GM19240 (cell line): ENCODE data around the gene ANKRD37.

ENCODE experiments used
- DNase-seq: peaks from one replicate; pipeline ENCODE4 v3.0.0; 2011; ENCODE audit warnings: low spot score; ENCODE audit not compliant: insufficient read length

The ANKRD37 gene

DNA sequence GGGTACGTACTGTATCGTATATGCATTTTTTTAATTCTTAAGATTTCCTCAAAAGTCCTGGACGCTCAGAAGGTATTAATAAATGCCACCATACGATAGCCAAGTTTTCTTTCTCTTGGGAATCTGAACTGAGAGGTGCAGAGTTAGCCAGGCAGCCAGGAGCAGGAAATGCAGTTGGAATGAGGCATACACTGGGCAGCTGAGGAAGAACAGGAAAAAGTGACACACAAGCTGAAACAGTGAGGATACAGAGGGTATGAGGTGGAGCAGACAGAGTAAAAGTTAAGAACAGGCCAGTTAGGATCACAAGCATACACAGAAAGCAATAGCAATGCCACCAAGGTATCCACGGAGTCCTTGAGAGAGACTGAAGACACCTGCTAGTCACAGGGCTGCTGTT is 15.8 kb downstream of the ANKRD37 start:
- DNase-seq = no peak

DNA sequence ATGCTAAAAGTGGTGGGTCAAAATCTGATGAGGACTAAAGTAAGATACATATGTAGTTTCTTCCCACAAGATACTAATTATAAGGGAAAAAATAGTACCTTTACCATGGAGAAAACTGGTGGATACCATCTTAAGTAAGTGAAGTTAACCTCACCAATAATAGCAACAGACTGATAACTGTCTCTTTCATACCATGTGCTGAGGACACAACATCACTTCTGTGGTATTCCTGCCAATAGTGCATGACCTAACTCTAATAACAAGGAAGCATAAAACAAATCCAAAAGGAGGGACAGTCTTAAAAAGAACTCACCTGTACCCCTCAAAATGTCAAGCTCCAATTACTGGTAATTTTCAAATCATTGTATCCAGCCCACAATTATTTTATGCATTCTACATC is 20.3 kb downstream of the ANKRD37 start:
- no peak for DNase-seq

DNA sequence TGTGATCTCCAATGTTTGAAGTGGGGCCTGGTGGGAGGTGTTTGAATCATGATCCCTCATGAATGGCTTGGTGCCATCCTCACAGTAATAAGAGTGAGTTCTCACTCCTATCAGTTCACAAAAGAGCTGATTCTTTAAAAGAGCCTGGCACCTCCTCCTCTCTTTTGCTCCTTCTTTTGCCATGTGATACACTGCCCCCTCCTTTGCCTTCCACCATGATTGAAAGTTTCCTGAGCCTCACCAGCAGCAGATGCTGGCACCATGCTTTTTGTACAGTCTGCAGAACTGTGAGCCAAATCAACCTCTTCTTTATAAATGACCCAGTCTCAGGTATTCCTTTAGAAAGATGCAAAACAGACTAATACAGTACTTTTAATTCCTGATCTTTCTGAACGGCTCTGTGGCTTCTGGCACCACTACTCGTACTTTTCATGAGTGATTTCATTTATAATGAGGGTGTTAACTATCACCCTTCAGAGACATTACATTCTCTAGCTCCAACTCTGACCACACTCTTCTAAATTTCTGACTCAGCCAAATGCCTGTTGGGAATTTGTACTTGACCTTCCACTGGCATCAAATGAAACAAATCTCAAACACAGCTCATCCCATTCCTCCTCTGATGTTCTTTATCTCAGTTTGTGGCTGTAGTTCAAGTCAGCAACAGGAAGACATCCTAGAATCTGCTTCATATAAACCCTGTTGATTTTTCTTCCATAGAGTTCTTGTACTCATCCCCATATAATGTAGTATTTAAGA is 24.9 kb downstream of the ANKRD37 start:
- no peak for DNase-seq

DNA sequence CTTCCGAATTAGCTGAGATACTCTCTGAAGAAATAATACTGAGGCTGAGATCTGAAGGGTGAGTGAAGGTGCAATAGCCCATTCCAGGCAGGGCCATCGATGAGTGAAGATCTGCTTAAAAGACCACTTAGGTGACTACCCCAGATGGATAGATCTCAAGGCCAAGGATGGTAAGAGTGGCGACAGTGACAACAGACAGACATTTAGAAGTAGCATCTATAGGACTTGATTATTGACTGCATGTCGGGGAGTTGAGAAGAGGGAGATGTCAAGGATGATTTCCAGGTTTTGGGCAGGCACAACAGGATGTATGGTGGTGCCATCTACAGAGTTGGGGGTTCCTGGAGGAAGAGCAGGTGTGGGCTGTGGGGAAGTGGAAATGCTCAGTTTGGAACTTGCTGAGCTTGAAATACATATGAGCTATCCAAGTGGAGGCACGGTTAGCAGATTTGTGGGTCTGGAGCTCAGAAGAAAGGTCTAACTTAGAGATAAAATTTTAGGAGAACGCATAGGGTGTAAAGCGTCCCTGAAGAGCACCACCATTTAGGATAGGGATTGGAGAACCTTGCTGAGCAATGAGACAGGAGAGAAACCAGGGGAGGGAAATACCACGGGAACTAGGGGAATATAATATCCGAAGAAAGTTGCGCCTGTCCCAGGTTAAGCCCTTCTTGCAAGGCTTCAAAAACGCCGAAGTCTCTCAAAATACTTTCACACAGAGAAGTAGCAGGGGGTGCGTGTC is 28.4 kb downstream of the ANKRD37 start:
- no peak for DNase-seq

DNA sequence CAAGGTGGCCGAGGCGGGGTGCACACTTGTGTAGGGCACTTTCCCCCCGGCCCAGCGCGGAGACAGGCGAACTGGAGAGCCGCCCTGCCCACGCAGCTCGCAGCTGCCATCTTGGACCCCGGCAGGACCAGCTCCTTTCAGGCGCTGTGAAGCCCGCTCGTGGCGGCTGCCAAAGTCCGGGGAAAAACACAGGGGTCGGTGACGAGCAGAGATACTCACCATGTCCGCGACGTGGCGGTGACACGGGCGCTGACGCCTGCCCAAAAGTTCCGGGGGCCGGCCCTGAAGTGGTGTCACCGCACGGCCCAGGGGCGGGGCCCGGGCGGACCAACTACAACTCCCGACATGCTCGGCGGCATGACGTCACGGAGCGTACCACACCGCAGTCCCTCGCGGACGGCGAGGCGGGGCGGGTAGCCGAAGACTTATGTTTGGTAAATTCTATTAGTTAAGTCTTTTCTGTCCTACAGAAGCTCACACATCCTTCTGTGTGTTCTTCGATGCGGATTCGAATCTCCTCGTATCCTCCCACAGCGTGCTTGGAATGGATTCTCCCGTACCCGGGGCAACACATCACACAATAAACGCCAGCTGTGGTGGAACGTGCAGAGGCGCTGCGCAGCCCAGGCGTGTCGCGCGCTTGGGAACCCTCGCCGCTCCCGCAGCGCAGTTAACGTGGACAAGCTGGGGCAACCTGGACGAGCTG is 29.2 kb downstream of the ANKRD37 start, which contains the start of gene UFSP2:
Gene UFSP2 (minus strand): TSS at position 318 of the 706 bp plus-strand sequence. CDS start 96 bp downstream, at position 222.
- peak; percentile 43 for DNase-seq

DNA sequence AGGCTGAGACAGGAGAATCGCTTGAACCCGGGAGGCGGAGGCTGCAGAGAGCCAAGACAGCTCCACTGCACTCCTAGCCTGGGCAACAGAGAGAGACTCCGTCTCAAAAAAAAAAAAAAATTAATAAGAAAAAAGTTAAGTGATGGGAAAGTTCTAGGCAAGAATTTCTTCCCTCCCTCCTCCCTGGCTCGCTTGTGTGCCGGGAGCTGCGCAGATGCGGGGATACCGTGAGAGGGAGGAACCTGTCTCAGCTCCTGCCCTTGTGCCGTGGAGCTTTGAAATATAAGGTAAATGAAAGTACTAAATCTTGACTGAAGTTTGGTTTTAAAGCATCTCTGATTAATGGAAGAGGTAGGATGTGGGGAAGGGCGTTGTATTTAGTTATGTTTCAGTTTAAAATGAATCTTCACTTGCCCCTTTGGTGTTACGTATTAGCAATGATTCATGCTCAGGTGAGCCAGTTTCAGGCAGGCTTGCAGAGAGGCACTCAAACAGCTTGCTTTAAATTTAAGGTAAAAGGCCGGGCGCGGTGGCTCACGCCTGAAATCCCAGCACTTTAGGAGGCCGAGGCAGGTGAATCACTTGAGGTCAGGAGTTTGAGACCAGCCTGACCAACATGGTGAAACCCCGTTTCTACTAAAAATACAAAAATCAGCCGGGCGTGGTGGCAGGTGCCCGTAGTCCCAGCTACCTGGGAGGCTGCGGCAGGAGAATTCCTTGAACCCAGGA is 30.5 kb downstream of the ANKRD37 start:
- DNase-seq = no peak

DNA sequence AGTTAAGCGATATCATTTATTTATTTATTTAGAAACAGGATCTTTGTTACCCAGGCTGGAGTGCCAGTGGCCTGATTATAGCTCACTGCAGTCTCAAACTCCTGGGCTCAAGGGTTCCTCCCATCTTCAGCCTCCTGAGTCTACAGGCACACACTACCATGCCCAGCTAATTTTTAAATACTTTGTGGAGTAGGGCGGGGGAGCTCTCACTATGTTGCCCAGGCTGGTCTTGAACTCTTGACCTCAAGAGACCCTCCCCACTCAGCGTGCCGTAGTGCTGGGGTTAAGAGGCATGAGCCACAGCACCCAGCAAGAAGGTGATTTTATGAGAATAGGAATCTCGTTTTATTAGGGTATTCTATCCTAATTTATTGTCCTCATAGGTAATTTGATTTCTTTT is 33.0 kb downstream of the ANKRD37 start:
- no peak for DNase-seq

DNA sequence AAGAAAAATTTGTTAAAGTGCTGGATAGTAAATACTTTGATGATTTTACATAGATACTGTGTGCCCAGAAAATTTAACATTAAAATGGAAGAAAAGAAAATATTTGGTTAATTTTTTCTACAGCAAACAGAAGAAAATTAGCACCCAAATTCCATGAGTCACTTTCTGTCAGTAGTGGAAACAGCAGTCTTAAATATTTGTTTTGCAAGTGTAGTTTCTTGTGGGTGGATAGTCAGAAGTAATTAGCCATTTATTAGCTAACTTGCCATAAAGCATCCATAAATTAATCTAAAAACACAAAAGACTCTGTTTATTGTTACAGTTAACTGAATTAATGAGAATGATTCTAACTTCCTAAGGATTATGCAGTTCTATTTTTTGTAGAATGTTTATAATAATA is 38.8 kb downstream of the ANKRD37 start:
- no peak for DNase-seq

DNA sequence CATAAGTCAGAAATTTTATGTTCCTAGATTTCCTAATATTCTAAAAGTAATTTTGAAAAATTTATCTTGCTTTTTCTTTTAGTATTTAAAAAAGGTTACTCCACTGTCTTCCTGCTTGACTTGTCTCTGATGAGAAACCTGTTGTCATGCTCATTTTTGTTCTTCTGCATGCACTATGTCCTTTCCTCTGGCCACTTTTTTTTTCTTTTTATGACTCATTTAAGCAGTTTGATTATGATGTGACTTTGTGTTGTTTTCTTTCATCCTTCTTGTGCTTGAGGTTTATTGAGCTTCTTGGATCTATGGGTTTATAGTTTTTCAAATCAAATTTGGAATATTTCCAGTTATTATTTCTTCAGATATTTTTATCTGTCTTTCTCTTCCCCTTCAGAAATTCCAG is 41.2 kb downstream of the ANKRD37 start:
- no peak for DNase-seq

DNA sequence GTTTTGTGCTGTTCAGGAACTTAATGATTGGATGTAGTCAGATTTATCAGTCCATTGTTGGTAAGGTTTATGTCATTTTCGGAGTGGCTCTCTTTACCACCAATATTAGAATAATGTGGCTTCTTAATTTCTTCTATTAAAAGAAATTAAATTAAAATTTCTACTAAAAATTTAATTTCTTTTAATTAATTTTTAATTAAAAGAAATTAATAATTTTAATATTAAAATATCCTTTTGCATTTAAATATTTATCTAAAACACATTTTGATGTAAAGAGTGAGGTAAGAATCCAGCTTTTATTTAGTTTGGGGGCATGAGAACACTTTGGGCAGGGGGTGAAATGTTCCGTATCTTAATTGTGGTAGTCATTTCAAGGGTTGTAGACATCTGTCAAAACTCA is 44.8 kb downstream of the ANKRD37 start:
- DNase-seq = no peak

DNA sequence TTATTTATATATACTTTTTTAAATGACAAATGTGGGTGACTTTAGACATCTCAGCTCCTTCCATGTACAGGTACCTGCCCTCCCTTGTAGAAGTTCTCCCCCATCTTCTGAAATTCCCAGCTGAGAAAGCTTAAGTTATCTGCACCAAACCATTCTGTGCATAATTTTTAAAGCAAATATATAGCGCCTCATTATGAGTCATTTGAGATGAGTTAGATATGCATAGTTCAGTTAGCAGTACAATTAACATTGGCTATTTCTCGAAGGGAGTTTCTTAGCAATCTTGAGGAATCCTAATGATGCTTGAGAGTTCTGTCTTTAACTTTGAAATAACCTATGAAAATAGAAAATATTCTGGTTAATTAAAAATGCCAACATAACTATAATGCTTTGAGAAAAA is 48.6 kb downstream of the ANKRD37 start:
- DNase-seq = no peak
